Trophoblast cell (in vitro differentiated cells and primary cell): ENCODE measurements around the gene LIG3.

Experiments used
- DNase-seq, 2 donors: peaks; one replicate each; pipeline ENCODE4 v3.0.0-alpha.2; 2016
- H2AFZ ChIP-seq: 2 replicates; pipeline ENCODE4 v1.6.1; 2013; ENCODE audit warnings: low read length, moderate library complexity, mild to moderate bottlenecking; ENCODE audit not compliant: insufficient read depth, poor library complexity
- H2AK5ac ChIP-seq: 2 replicates; pipeline ENCODE4 v1.6.1; 2013; ENCODE audit warnings: mild to moderate bottlenecking, low read length
- H2BK120ac ChIP-seq: 2 replicates; pipeline ENCODE4 v1.6.1; 2013; ENCODE audit warnings: low read length, mild to moderate bottlenecking, moderate library complexity; ENCODE audit not compliant: insufficient read depth, poor library complexity
- H2BK12ac ChIP-seq: 2 replicates; pipeline ENCODE4 v1.6.1; 2013; ENCODE audit warnings: mild to moderate bottlenecking, low read length, moderate library complexity
- H2BK5ac ChIP-seq: 2 replicates; pipeline ENCODE4 v1.6.1; 2013; ENCODE audit warnings: low read length, low read depth, moderate library complexity, mild to moderate bottlenecking; ENCODE audit not compliant: poor library complexity
- H3K14ac ChIP-seq: 2 replicates; pipeline ENCODE4 v1.6.1; 2013; ENCODE audit warnings: mild to moderate bottlenecking, low read length
- H3K18ac ChIP-seq: 2 replicates; pipeline ENCODE4 v1.6.1; 2013; ENCODE audit warnings: mild to moderate bottlenecking, low read length
- H3K23ac ChIP-seq: 2 replicates; pipeline ENCODE4 v1.6.1; 2013; ENCODE audit warnings: low read length
- H3K27ac ChIP-seq: 2 replicates; pipeline ENCODE4 v1.5.1; 2013; ENCODE audit warnings: low read depth, mild to moderate bottlenecking, inconsistent platforms, low read length, moderate library complexity
- H3K27me3 ChIP-seq: 2 replicates; pipeline ENCODE4 v1.6.1; 2013; ENCODE audit warnings: inconsistent platforms, mild to moderate bottlenecking, low read length, moderate library complexity; ENCODE audit not compliant: insufficient read depth
- H3K36me3 ChIP-seq, 2 experiments: 1 replicate in 1 of 2; 2 replicates in 1 of 2; pipeline ENCODE4 v1.6.1; 2013; ENCODE audit warnings: low read length in 2 of 2, mild to moderate bottlenecking in 2 of 2, moderate library complexity in 1 of 2; ENCODE audit not compliant: insufficient read depth in 2 of 2, control insufficient read depth in 1 of 2
- H3K4ac ChIP-seq: 2 replicates; pipeline ENCODE4 v1.6.1; 2013; ENCODE audit warnings: low read depth, mild to moderate bottlenecking, low read length, moderate library complexity
- H3K4me1 ChIP-seq, 2 experiments: 1 replicate in 1 of 2; 2 replicates in 1 of 2; pipeline ENCODE4 v1.6.1; 2013; ENCODE audit warnings: low read length in 2 of 2, mild to moderate bottlenecking in 2 of 2, moderate library complexity in 1 of 2; ENCODE audit not compliant: insufficient read depth in 2 of 2, control insufficient read depth in 1 of 2
- H3K4me2 ChIP-seq: 2 replicates; pipeline ENCODE4 v1.6.1; 2013; ENCODE audit warnings: inconsistent platforms, mild to moderate bottlenecking, low read length, moderate library complexity
- H3K4me3 ChIP-seq: 2 replicates; pipeline ENCODE4 v1.5.1; 2013; ENCODE audit warnings: mild to moderate bottlenecking, low read depth, low read length, inconsistent platforms
- H3K79me1 ChIP-seq: one replicate; pipeline ENCODE4 v1.6.1; 2013; ENCODE audit warnings: low read length
- H3K79me2 ChIP-seq: 2 replicates; pipeline ENCODE4 v1.6.1; 2013; ENCODE audit warnings: low read length, mild to moderate bottlenecking; ENCODE audit not compliant: control insufficient read depth, insufficient read depth, poor library complexity
- H3K9ac ChIP-seq: 2 replicates; pipeline ENCODE4 v1.6.1; 2013; ENCODE audit warnings: mild to moderate bottlenecking, low read length
- H3K9me3 ChIP-seq: 2 replicates; pipeline ENCODE4 v1.6.1; 2013; ENCODE audit warnings: low read depth, mild to moderate bottlenecking, control low read depth, inconsistent platforms, low read length; ENCODE audit not compliant: insufficient read depth
- H4K12ac ChIP-seq: 2 replicates; pipeline ENCODE4 v1.6.1; 2013; ENCODE audit warnings: low read depth, mild to moderate bottlenecking, low read length, moderate library complexity
- H4K8ac ChIP-seq: 2 replicates; pipeline ENCODE4 v1.6.1; 2013; ENCODE audit warnings: low read depth, mild to moderate bottlenecking, low read length, moderate library complexity
- H4K91ac ChIP-seq: one replicate; pipeline ENCODE4 v1.6.1; 2013; ENCODE audit warnings: low read depth, mild to moderate bottlenecking, low read length, moderate library complexity
- WGBS: extraction: QIAGEN DNeasy Blood & Tissue Kit; methylation state at CpG from one replicate; pipeline ENCODE4 v1.1.7; 2013; ENCODE audit warnings: missing lambda C conversion rate; ENCODE audit not compliant: insufficient read length, insufficient coverage; ENCODE audit errors: extremely low coverage; 5-methylcytosine and 5-hydroxymethylcytosine counted together

LIG3 gene

GRCh38 chr17:35056013-35056412 is 75.7 kb downstream of the LIG3 start:
- no peaks in the 10 kb centered on the region for H3K79me1 ChIP-seq
- H3K27me3 ChIP-seq = no peaks in the 10 kb centered on the region
- no peak overlapping the region for H3K4ac ChIP-seq
- no peaks in the 10 kb centered on the region for H3K9me3 ChIP-seq
- H2BK5ac ChIP-seq = no peak overlapping the region
- DNase-seq = no peak
- no peaks in the 10 kb centered on the region for H3K4me1 ChIP-seq
- H4K12ac ChIP-seq = no peak overlapping the region
- no peak overlapping the region for H3K14ac ChIP-seq
- H3K4me3 ChIP-seq = no peak overlapping the region
- no peak overlapping the region for H4K91ac ChIP-seq
- no peak overlapping the region for H2AFZ ChIP-seq
- H4K8ac ChIP-seq = no peak overlapping the region
- H3K27ac ChIP-seq = no peak overlapping the region
- H3K18ac ChIP-seq = no peak overlapping the region
- no peak overlapping the region for H2BK12ac ChIP-seq
- no CpG with 5 or more reads among the region's 3 CpGs for WGBS
- no peak overlapping the region for H2AK5ac ChIP-seq
- H2BK120ac ChIP-seq = no peak overlapping the region
- H3K23ac ChIP-seq = no peak overlapping the region
- no peak overlapping the region for H3K4me2 ChIP-seq
- no peaks in the 10 kb centered on the region for H3K79me2 ChIP-seq
- H3K36me3 ChIP-seq = no peaks in the 10 kb centered on the region
- no peak overlapping the region for H3K9ac ChIP-seq

GRCh38 chr17:35057332-35057915 is 77.1 kb downstream of the LIG3 start:
- Histone ChIP-seq H2BK120ac (no peak overlapping the region), H3K9ac (no peak overlapping the region), H3K4me3 (no peak overlapping the region), H4K91ac (no peak overlapping the region), H3K27ac (no peak overlapping the region), H3K36me3 (no peaks in the 10 kb centered on the region), H3K79me2 (no peaks in the 10 kb centered on the region), H4K12ac (no peak overlapping the region), H3K27me3 (no peaks in the 10 kb centered on the region), H2BK5ac (no peak overlapping the region), H4K8ac (no peak overlapping the region), H3K14ac (no peak overlapping the region), H3K4me2 (no peak overlapping the region), H3K9me3 (no peaks in the 10 kb centered on the region), H2AK5ac (no peak overlapping the region), H3K4me1 (no peaks in the 10 kb centered on the region), H2BK12ac (no peak overlapping the region), H3K18ac (no peak overlapping the region), H2AFZ (no peak overlapping the region), H3K79me1 (no peaks in the 10 kb centered on the region), H3K23ac (no peak overlapping the region), H3K4ac (no peak overlapping the region)
- no peak for DNase-seq
- 100% methylated on average over 1 of the region's 1 CpG for WGBS
